SW480 (cell line): Measurements from ENCODE around the gene GARS1.
A peak's percentile ranks its signal among the peaks of the same experiment; 100 is the strongest.

Experiments
- DNase-seq: peaks from one replicate; pipeline ENCODE4 v3.0.0-alpha.2; 2016; ENCODE audit warnings: low spot score

GARS1 gene

DNA sequence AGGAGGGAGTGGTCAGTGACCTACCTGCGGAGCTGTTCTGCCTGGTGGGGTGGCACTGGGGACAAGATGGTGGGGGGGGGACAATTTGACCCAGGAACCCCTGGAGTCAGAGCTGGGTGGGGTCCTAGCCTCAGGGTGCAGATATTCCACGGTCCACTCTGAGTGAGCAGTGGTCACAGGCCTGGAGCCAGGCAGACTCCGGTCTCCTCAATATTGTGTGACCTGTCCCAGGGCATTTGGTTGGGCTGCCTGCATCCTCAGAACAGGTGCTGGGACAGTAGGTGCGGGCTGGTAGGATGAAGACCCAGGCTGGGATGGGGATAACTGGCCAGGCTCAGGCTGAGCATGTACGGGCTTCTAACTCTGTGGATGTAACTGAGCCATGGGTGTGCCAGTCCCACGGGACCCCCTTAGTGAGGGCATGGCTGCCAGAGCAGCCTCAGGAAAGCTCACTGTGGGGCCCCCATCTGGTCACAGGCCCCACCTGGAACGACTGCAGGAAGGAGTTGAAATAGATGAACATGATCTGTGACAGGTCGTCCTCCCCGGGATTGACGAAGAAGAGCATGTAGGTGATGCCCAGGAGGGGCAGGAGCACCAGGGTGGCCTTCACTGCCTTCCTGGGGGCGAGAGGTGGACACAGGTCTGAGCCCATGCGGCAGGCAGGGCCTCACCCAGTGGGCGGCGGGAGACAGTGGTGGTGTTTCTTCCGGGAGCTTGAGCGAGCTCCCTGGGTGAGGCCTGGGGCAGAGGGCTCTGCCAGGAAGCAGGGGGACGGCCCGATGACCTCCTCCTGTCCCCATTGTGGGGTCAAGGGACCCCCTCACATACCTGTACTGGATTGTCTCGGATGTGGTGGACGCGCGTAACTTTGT lies 60.7 kb downstream of the GARS1 start:
- DNase-seq, result no peak

- no peak for DNase-seq
These were observed 61.6 kb downstream of the GARS1 start for GRCh38 chr7:30656006-30656957.

DNA sequence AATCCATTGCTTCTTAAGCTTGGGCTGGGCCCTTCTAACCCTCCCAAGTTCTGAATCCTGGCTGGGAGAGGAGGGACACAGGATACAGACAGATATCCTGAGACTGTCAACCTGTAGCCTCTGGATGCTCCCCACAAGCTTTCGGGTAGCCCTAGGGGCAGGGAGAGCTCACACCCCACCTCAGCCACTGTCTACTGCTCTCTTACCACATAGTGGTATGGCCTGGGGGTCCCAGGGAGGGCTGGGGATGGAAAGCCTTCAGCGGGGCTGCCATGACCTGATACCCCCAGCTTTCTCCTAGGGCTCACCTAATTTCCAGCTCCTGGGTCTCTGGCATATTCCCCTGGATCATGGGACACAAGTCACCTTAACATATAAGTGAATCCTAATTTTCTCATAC lies 62.5 kb downstream of the GARS1 start:
- DNase-seq, result no peak

DNA sequence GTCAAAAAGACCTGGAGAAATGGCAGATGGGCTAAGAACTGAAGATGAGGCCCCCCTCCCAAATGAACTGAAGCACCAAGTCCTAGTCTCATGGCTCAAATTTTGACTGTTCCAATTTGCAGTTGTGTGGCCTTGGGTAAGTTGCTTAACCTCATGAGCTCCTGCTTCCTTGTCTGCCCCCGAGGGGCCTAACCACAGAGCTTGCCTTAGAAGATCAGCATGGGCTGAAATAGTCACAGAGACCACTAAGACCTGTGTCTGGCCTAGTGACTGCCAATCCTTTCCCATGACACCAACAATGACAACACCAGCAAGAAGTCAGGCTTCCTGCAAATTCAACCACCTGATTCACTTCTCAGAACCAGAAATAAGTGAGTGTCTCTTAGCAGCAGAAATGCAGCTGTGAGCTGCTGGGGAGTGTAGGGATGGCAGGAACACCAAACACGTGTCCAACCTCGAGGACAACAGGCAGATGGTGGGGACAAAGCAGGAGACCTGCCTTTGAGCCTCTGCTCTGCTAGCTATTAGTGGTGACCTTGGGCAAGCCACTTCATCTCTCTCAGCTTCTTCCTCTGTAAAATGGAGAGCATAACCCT lies 63.9 kb downstream of the GARS1 start:
- no peak for DNase-seq

DNA sequence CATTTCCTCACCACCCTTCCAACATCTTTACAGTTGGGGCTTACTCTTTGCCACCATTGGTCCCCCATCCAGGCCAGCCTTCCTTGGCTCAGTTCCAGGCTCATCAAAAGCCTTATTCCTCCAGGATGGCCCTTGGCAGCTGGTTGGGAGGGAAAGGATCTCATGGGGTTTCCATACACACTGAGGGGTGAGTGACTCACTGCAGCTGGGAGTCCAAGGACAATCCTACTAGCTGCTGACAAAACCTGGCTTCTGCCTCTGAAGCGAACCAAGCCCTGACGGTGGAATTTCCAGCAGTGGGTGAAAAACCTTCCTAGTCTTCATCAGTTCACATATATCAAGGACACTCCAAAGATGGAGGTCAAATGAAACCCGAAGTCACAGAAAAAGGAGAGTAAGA lies 64.6 kb downstream of the GARS1 start:
- no peak for DNase-seq

DNA sequence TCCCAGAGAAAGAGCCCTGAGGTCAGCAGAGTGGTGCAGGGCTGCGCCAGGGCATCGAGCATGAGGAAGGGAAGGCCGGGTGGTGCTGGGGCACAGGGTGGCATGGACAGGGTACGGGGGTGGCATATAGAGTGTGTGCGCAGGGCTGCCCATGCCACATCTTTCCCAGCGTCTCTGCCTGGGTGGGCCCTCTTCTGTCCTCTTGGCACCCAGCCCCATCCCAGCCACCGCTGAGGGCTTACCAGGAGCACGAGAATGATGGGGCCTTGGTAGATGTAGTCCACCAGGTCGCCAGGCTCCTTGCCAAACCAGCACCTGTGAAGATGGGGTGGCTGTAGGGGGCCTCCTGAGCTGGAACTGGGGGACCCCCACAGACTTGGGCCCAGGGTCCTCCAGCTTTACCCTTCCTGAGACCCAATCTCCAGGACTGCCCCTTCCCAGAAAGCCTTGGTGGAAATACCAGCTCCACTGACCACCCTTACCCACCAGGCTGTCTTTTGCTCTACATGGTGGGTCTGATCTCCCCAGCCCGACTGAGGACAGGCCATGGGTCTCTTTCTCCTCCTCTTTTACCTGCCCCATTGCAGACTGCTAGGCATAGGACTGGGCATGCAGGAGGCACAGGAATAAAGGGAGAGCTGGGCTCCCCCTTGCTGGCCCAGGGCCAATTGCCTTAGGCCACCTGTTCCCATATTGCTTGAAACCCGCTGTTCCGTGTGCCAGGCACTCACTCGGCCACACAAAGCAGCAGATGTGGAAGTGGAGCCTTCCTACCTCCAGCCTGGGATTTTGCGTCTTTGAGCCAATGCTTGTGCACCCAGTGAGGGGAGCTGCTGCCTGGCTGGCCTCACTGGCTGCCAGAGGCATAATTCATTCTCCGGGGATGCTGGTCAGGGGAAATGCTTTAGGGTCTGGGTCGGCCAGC lies 65.9 kb downstream of the GARS1 start:
- no peak for DNase-seq

DNA sequence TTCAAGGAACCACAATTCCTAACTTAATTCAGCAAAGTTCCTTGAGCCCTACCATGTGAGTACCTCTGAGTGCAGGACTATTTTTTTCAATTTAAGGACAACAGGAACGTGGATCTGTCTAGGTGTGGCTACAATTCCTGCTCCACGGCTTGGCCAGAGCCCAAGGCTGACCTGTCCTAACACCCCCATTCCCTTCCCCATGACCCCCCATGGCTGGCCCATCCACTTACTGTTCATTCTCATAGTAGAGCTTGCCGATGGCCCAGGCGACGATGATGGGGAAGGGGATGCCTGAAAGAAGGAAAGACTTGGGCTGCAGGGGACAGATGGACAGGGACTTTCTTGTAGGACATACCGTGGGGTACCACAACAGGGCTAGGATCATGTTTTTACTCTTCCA lies 67.2 kb downstream of the GARS1 start:
- DNase-seq, result no peak

- DNase-seq, result no peak
These were observed 67.8 kb downstream of the GARS1 start for GRCh38 chr7:30662431-30662939.

DNA sequence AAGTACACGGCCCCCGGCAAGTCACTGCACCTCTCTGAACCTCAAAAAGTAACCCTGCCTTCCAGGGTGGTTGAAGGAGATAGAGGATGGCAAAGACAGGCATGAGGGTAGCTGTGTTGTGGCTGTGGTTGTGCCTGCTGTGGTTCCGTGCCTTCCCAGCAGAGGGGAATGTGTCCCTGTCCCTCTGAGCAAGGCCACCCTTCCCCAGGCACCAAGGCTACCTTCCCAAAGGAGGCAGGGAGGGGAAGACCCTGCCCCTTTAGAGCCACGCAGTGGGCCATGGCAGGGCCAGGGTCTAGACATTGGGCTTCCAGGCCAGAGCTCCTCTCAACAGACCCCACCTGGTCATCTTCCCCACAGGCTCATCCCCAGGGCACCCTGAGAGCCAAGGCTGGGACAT lies 68.7 kb downstream of the GARS1 start:
- no peak for DNase-seq

- DNase-seq, result no peak
These were observed 69.7 kb downstream of the GARS1 start for GRCh38 chr7:30664184-30664885.

- no peak for DNase-seq
These were observed 70.4 kb downstream of the GARS1 start for GRCh38 chr7:30665043-30665442.

- no peak for DNase-seq
These were observed 70.8 kb downstream of the GARS1 start for GRCh38 chr7:30665449-30665848.

DNA sequence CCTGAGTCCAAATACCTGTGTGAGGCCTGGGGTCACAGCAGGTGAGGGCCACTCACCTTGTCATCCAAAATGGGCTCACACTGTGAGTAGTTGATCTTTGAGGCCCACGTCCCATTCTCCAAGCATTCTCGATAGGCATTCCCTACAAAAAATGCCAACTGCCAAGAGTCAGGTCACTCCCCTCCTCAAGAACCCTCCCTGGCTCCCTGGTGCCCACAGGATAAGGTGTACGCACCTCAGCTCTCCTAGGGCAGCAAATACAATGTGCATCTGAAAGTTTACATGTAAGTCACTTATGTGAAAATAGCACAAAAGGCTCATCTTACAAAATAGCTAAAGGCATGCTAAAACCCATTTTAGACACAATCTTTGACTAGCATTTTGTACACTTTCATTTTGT lies 72.5 kb downstream of the GARS1 start:
- DNase-seq, result no peak

GRCh38 chr7:30668102-30668501 lies 73.4 kb downstream of the GARS1 start:
- no peak for DNase-seq

- peak; percentile 64 for DNase-seq
These were observed 77.3 kb downstream of the GARS1 start for GRCh38 chr7:30671793-30672465.

DNA sequence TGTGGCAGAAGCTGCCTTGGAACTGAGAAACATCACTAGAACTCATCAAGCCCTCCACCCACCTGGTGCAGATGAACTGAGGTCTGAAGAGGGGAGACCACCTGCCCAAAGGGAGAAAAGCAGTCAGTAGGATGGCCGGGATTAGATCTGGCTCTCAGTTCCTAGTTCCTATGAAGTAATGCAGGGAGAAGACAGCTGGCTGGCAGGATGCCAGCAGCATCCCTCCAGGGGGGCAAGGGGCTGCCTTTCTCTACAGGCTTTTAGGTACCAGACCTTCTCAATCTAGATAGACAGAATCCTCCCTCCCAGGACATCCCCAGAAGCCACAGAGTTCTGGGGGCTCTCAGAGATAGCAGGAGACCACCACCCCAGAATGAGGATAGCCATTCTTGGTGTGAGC lies 79.7 kb downstream of the GARS1 start:
- DNase-seq, result no peak

- no peak for DNase-seq
These were observed 80.2 kb downstream of the GARS1 start for GRCh38 chr7:30674876-30675275.

GRCh38 chr7:30678805-30679204 lies 84.1 kb downstream of the GARS1 start:
- DNase-seq, result no peak

GRCh38 chr7:30679664-30680063 lies 85.0 kb downstream of the GARS1 start:
- DNase-seq, result no peak

GRCh38 chr7:30681331-30681797 lies 86.7 kb downstream of the GARS1 start:
- DNase-seq, result no peak
